ENCODE results near the gene GEMIN4.
"Not testable (repeated sequence)": the region's sequence is repeated elsewhere in the genome, so short reads cannot be mapped to it uniquely, and the experiment has no call there.

Gene GEMIN4

GRCh38 chr17:699345-699744 is 52.7 kb downstream of the GEMIN4 start:
- no peak for DNase-seq (ENCODE audit: low spot score)

GRCh38 chr17:698096-698495 is 54.0 kb downstream of the GEMIN4 start:
- DNase-seq (ENCODE audit: low spot score) = not testable (repeated sequence)

- DNase-seq (ENCODE audit: low spot score) = no peak
These were observed 54.4 kb downstream of the GEMIN4 start for GRCh38 chr17:697682-698081.

GRCh38 chr17:696369-696768 is 55.7 kb downstream of the GEMIN4 start:
- no peak for DNase-seq (ENCODE audit: low spot score)
